Stimulated activated CD4-positive, alpha-beta T cell treated with anti-CD3 and anti-CD28 coated beads, Interleukin-2, amount 100 ng/mL, for 48 hours (primary cell): ENCODE data around the gene UST.
"Not testable (repeated sequence)": the region's sequence is repeated elsewhere in the genome, so short reads cannot be mapped to it uniquely, and the experiment has no call there.

Experiments
- DNase-seq, 2 donors: peaks; one replicate each; pipeline ENCODE4 v3.0.0-alpha.2; 2020

Gene UST

GRCh38 chr6:148768646-148769270, 21.9 kb downstream of the UST start:
- DNase-seq: no peak

- no peak for DNase-seq
Observed at GRCh38 chr6:148769304-148769968, 22.6 kb downstream of the UST start.

GRCh38 chr6:148770408-148771211, 23.8 kb downstream of the UST start:
- no peak for DNase-seq

GRCh38 chr6:148771212-148771601, 24.4 kb downstream of the UST start:
- DNase-seq: no peak

- DNase-seq: no peak
Observed at GRCh38 chr6:148771896-148772554, 25.2 kb downstream of the UST start.

GRCh38 chr6:148775161-148775560, 28.3 kb downstream of the UST start:
- no peak for DNase-seq

- DNase-seq: no peak
Observed at GRCh38 chr6:148776321-148777308, 29.8 kb downstream of the UST start.

GRCh38 chr6:148779142-148779562, 32.3 kb downstream of the UST start:
- DNase-seq: no peak

GRCh38 chr6:148780423-148780822, 33.6 kb downstream of the UST start:
- not testable (repeated sequence) for DNase-seq

GRCh38 chr6:148780918-148781436, 34.1 kb downstream of the UST start:
- no peak for DNase-seq

- DNase-seq: no peak
Observed at GRCh38 chr6:148789948-148790347, 43.1 kb downstream of the UST start.

- no peak for DNase-seq
Observed at GRCh38 chr6:148790404-148790803, 43.6 kb downstream of the UST start.

GRCh38 chr6:148790817-148791216, 44.0 kb downstream of the UST start:
- DNase-seq: no peak

GRCh38 chr6:148791372-148791771, 44.5 kb downstream of the UST start:
- DNase-seq: no peak

GRCh38 chr6:148793721-148794120, 46.9 kb downstream of the UST start:
- no peak for DNase-seq

- no peak for DNase-seq
Observed at GRCh38 chr6:148794797-148795196, 48.0 kb downstream of the UST start.

- no peak for DNase-seq
Observed at GRCh38 chr6:148795563-148795962, 48.7 kb downstream of the UST start.

- DNase-seq: no peak
Observed at GRCh38 chr6:148799647-148800046, 52.8 kb downstream of the UST start.

- no peak for DNase-seq
Observed at GRCh38 chr6:148800536-148800935, 53.7 kb downstream of the UST start.

- no peak for DNase-seq
Observed at GRCh38 chr6:148803979-148804378, 57.1 kb downstream of the UST start.

- DNase-seq: no peak
Observed at GRCh38 chr6:148805777-148806176, 58.9 kb downstream of the UST start.

- no peak for DNase-seq
Observed at GRCh38 chr6:148807784-148808183, 61.0 kb downstream of the UST start.
